Activated naive CD8-positive, alpha-beta T cell treated with anti-CD3 and anti-CD28 coated beads, Interleukin-2, amount 50 U/mL, for 16 hours (primary cell): Measurements from ENCODE around the gene SYNJ1.
"Not testable (repeated sequence)": the region's sequence is repeated elsewhere in the genome, so short reads cannot be mapped to it uniquely, and the experiment has no call there.

Experiments used
- DNase-seq: peaks from one replicate; pipeline ENCODE4 v3.0.0-alpha.2; 2020; ENCODE audit warnings: low read depth, low spot score

SYNJ1 gene

GRCh38 chr21:32690085-32690484, 37.7 kb downstream of the SYNJ1 start:
- no peak for DNase-seq

GRCh38 chr21:32687643-32688345, 40.0 kb downstream of the SYNJ1 start:
- DNase-seq = no peak

- DNase-seq = no peak
Measured at GRCh38 chr21:32682696-32683474, 44.9 kb downstream of the SYNJ1 start.

GRCh38 chr21:32674731-32675130, 53.1 kb downstream of the SYNJ1 start:
- DNase-seq = no peak

GRCh38 chr21:32674038-32674437, 53.8 kb downstream of the SYNJ1 start:
- no peak for DNase-seq

- DNase-seq = no peak
Measured at GRCh38 chr21:32666258-32666657, 61.6 kb downstream of the SYNJ1 start.

- DNase-seq = not testable (repeated sequence)
Measured at GRCh38 chr21:32664095-32664494, 63.7 kb downstream of the SYNJ1 start.

GRCh38 chr21:32661981-32662380, 65.8 kb downstream of the SYNJ1 start:
- not testable (repeated sequence) for DNase-seq

- not testable (repeated sequence) for DNase-seq
Measured at GRCh38 chr21:32661026-32661782, 66.6 kb downstream of the SYNJ1 start.

- no peak for DNase-seq
Measured at GRCh38 chr21:32658524-32658923, 69.3 kb downstream of the SYNJ1 start.

- DNase-seq = no peak
Measured at GRCh38 chr21:32653326-32653901, 74.4 kb downstream of the SYNJ1 start.

GRCh38 chr21:32648165-32648564, 79.6 kb downstream of the SYNJ1 start:
- no peak for DNase-seq

- no peak for DNase-seq
Measured at GRCh38 chr21:32645261-32646182, 82.3 kb downstream of the SYNJ1 start.

- DNase-seq = no peak
Measured at GRCh38 chr21:32641710-32642698, 85.8 kb downstream of the SYNJ1 start.

- DNase-seq = no peak
Measured at GRCh38 chr21:32626621-32627196, 101.1 kb downstream of the SYNJ1 start.

- not testable (repeated sequence) for DNase-seq
Measured at GRCh38 chr21:32618218-32618617, 109.6 kb downstream of the SYNJ1 start.

- no peak for DNase-seq
Measured at GRCh38 chr21:32613436-32614043, 114.3 kb downstream of the SYNJ1 start.

- DNase-seq = no peak
Measured at GRCh38 chr21:32612999-32613337, 114.8 kb downstream of the SYNJ1 start.
